ENCODE measurements around the gene SELENOW. TPM values are rescaled to one million over a fixed set of nuclear protein-coding genes. Genes with fewer than 3 reads are reported as not detected.
"Not testable (repeated sequence)": the region's sequence is repeated elsewhere in the genome, so short reads cannot be mapped to it uniquely, and the experiment has no call there.

SELENOW gene
- total RNA-seq, 1 donor from 2014 or later, result 152 TPM

DNA sequence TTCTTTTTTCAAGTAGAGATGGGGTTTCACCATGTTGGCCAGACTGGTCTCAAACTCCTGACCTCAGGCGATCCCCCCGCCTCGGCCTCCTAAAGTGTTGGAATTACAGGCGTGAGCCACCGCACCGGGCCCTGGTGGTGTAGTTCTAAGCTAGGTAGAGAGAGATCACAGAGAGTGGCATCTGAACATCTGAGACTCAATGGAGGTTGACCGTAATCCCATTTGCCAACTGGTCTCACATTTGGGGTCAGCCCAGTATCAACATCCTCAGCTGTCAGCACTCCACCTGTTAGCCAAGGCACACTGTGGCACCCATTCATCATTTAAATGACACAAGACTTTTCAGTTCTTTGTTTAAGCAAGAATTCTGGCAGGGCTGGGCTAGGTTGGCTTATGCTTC is 8.1 kb downstream of the SELENOW start:
- ATAC-seq, result no peak

DNA sequence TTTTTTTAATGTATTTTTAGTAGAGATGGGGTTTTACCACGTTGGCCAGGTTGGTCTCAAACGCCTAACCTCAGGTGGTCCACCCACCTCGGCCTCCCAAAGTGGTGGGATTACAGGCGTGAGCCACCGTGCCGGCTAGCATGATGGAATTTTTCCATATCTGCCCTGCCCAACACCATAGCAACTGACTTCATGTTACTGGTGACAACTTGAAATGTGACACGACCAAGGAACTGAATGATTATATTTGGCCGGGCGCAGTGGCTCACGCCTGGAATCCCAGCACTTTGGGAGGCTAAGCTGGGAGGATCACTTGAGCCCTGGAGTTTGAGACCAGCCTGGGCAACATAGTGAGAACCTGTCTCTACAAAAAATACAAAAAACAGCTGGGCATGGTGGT is 8.8 kb downstream of the SELENOW start:
- not testable (repeated sequence) for ATAC-seq

DNA sequence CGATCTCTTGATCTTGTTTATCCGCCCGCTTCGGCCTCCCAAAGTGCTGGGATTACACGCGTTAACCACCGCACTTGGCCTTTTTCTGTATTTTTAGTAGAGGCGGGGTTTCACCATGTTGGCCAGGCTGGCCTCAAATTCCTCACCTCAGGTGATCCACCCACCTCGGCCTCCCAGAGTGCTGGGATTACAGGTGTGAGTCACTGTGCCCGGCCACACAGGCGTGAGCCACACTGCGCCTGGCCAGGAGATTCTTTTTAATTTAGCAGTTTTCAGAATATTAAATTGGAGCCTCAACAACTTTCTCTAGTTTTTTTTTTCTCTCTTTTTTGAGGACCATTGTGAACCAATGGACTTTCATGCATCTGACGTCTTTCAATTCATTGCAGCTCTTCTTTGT is 11.3 kb downstream of the SELENOW start:
- peak; percentile 39 for ATAC-seq

DNA sequence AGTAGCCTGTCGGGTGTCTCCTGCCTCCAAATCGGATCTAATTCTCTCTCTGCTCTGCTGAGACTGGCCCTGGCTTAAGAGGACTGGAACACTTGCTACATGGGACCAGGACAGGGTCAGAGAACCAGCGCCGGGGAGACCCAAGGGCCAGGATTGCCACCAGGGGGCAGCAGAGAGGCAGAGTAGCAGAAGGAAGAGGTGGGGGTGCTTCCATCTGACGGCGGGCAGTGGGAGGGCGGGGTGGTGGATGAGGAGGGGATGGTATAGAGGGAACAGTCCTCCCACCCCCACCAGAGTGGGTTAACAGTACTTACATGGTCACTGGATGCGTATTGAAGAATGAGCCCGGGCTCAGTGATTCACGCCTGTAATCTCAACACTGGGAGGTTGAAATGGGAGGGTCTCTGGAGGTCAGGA is 11.9 kb downstream of the SELENOW start:
- peak; percentile 62 for ATAC-seq

DNA sequence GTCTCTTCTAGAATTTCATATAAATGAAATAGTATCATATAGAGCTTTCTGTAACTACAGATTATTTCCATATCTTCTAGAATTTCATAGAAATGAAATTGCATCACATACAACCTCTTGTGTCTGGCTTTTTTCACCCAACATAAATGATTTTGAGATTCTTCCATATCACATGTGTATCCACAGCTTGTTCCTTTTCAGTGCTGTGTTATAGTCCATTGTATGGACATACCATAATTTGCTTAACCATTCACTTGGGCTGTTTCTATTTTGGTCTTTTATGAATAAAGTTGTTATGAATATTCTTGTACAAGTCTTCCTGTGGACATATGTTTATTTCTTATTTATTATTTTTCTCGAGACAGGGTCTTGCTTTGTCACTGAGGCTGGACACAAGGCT is 14.1 kb downstream of the SELENOW start:
- no peak for ATAC-seq

DNA sequence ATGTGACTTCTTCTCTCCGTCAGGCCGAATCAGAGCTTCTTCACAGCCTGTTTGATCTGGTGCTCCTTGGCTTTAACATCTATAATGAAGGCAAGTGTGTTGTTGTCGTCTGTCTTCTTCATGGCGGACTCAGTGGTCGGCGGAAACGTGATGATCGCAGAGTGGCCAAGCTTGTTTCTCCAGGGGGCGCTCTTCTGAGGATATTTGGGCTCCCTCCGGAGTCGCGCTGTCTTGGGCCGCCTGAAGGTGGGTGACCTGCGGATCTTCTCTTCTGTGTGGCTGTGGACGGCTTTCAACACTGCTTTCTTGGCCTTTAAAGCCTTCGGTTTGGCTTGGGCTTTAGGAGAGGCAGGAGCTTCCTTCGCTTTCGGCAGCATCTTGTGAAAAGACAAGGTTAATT is 16.0 kb downstream of the SELENOW start:
- ATAC-seq, result no peak

DNA sequence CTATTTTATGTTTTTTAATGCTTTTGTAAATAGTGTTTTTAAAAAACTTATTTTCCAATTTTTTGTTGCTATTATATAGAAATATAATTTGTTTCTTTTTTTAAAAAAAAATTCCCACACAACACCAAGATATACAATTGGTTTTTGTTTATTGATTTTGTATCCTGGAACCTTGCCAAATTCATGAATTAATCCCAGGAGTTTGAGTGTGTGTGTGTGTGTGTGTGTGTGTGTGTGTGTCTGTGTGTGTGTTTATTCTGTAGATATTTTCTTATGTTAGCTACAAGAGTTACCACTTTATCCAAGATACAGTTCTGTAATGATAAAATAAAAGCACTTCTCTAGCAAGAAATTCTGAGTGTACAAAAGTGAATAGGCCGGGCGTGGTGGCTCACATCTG is 18.3 kb downstream of the SELENOW start:
- ATAC-seq, result no peak

DNA sequence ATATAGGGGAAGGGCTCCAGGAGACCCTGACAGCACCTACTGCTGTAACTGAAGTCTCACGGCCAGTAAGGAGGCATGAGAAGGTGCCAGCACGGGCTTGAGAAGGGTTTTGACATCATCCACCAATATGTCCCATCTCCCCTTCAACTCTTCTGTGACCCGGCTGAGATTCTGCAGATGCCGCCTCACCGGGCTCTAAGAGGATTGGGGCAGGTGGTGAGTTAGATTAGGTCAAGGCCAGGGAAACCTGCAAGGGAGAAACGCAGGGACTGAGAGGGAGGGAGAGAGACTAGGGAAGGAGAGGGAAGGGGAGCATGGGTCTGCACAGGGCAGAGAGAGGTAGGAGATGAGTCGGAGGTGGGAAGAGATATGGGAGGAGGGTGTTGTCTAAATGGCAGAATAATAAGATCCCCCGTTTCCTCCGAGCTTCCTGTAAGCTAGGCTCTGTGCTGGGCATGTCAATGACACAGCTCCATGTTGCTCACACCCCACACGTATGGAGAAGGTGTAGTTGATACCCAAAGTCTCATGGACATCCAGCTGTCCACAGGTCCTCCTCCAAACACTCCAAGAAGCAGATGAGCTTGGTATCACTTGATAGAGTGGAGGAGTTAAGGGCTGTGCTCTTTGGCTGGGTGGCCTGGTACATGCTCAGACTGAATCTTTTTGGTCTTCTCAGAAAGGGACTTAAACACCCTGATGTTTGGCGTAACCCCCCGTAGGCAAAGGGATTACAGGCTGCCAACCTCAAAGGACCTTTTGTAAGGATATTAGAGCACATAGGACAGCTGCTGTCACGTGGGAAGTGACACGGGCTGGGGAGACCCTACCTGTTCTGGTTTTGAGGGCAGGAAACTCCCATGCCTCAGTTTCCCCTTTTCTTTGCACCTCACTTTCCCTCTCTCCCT is 19.7 kb downstream of the SELENOW start:
- ATAC-seq, result no peak

DNA sequence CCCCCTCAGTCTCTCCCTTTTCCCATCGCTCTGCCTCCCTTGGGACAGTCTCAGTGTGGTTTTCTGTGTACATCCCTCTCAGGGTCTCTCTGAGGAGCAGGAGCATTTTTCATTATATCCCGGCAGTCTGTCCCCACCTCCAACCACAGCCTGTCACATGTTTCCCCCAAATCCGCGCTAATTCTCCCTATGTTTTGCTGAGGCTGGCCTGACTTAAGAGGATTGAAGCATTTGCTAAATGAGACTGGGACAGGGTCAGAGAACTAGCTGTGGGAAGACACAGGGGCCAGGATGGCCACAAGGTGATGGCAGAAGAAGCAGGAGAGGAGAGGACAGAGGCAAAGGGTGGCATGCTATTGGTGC is 20.4 kb downstream of the SELENOW start:
- no peak for ATAC-seq

DNA sequence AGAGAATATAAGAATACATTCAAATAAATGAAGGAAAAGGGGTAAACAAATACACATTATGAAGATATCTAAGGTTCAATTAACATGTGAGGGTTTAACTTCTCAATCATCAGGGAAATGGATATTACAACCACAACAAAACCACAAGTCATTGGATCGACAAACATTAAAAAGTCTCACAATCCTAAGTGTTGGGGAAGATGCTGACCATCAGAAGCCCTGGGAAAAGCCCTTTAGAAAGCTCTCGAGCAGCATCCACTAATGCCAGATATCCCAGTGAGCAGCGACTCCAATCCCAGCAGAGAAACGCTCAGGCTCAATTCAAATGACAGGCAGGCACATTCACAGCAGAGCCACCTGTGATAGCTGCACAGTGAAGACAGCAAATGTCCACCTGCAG is 22.8 kb downstream of the SELENOW start:
- no peak for ATAC-seq

DNA sequence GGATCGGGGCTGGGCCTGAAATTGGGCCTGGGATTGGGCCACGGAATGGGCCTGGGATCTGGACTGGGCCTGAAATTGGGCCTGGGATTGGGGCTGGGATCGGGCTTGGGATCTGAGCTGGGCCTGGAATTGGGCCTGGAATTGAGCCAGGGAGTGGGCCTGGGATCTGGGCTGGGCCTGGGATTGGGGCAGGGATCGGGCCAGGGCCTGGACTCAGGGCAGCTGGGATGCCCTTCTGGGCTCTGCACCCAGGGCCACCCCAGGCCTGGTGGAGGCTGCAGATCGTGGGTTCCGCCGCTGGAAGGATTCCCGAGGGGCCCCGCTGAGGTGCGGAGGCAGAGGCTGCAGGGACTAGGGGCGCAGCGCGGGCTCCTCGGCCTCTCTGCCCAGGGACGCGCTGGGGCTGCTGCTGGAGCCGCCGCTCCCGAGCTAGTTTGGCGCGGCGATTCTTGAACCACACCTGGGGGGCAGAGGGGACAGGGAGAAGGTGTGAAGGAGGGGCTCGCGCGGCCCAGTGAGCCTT is 24.1 kb downstream of the SELENOW start:
- ATAC-seq, result no peak

DNA sequence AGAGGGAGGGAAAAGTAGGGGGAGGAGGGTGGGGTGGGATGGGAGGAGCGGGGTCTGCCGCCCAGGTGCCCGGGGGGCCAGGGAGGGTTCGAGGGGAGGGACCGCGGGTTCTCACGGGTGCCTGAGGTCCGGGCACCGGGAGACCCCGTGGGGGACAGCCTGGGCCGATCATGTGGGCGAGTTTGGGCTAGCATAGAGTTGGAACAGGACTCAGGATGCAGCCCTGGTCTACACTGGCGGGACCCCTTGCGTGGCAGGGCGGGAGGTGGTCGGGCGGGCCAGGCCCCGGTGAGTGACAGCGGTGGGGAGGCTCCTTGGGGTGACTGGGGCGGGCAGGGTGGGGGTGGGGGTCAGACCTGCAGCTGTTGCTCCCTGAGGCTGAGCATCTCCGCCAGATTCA is 24.6 kb downstream of the SELENOW start:
- not testable (repeated sequence) for ATAC-seq

DNA sequence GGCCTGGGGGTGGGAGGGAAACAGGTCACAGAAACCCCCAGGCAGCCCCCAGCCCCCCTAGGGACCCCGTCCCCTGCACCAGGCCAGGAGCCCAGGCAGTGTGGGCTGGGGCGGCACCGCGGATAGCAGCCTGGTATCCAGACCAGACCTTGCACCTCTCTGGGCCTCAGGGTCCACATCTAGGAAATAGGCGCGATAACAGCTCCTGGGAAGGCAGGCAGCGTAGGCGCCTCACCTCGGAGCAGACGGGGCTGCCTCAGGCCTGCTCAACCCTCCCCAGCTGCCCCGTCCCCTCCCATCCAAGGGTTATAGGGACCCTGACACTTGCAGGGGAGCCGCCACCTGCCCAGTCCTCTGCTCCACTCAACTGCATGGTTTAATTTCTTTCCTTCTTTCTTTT is 25.2 kb downstream of the SELENOW start:
- ATAC-seq, result not testable (repeated sequence)

DNA sequence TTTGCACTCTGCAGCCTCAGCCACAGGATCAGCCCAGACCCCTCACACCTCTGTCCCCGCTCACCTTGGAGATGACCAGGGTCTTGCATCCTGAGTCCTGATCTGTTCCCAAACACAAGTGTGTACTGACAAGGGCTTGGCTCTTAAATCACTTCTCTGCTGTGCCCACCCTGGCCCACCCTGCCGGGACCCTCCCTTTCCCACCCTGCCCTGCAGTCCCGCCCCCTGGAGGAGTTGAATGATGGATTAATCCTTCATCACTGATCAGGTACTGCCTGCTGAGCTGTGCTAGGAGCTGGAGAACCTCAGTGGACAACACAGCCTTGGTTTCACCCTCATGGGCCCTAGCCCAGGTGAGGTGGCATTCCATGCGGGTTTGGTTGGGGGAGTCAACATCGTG is 25.9 kb downstream of the SELENOW start, which contains the start of gene TPRX1:
Gene TPRX1 (minus strand): TSS at position 101 of the 400 bp plus-strand sequence. CDS start 12 bp downstream, at position 89.
- peak; percentile 15 for ATAC-seq

DNA sequence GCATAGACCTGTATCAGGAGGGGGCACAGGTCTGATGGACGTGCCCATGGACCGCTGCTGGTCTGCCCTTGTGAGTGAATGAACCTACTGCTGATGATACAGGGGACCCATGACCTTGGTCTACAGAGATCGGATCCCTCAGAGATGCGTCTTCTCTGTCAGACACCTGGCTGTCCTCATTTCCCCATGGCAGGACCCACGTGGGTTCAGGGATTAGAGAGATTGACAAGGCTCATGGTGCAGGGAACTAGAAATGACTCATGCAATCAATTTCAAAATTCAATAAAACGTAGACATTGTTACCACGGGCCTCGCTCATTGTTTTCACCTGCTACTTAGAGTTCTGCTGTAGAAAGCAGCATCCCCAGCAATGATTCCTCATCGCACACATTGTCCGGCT is 26.8 kb downstream of the SELENOW start:
- no peak for ATAC-seq

DNA sequence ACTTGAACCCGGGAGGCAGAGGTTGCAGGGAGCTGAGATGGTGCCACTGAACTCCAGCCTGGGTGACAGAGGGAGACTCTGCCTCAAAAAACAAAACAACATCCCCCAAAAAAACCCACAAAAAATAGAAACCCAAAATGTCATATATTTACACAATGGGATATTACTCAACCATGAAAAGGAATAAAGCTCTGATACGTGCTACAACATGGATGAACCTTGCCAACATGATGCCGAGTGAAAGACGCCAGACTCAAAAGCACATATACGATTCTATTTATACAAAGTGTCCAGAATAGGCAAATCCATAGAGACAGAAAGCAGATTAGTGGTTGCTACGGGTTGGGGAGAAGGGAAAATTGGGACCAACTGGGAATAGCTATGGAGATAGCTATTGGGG is 27.9 kb downstream of the SELENOW start:
- no peak for ATAC-seq

DNA sequence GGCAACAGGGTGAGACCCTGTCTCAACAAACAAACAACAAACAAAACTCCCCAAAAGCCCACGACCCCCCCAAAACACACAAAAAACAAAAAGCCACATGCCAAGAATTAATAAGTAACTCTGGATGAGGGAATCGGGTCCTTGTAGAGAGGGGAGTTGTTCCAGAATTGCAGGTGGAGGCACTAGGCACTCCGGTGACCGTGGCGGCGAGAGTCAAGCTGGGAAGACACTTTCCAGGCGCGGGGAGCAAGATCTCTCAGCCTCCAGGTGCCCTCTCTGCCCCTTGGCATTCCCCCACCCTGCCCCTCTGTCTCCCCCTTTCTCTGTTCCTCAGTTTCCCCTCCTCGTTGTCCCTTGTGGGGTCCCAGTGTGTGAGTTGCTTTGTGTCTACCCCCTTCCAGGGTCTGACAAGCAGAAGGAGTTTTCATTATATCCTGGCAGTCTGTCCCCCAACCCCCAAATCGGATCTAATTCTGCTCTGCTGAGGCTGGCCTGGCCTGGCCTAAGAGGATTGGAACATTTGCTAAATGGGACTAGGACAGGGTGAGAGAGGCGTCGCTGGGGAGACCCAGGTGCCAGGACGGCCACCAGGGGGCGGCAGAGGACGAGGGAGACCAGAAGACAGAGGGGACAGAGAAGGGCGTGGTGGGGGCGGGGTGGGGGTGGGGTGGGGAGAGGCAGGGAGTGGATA is 34.9 kb downstream of the SELENOW start:
- ATAC-seq, result peak; percentile 71

DNA sequence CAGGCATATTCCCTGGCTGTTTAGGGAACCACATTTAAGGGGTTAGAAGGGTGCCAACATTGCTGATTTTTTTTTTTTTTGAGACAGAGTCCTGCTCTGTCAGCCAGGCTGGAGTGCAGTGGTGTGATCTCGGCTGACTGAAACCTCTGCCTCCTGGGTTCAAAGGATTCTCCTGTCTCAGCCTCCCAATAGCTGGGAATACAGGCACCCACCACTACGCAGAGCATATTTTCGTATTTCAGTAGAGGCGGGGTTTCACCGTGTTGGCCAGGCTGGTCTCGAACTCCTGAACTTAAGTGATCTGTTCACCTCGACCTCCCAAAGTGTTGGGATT is 35.5 kb downstream of the SELENOW start:
- no peak for ATAC-seq

DNA sequence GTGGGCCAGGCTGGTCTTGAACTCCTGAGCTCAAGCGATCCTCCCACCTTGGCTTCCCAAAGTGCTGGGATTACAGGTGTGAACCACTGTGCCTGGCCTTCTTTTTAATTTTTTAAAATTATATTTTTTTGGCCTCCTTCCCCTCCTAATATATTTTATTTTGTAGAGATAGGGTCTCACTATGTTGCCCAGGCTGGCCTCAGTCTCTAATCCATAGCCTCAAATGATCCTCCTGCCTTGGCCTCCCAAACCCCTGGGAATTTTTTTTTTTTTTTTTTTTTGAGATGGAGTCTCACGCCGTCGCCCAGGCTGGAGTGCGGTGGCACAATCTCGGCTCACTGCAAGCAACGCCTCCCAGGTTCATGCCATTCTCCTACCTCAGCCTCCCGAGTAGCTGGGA is 37.8 kb downstream of the SELENOW start:
- not testable (repeated sequence) for ATAC-seq

DNA sequence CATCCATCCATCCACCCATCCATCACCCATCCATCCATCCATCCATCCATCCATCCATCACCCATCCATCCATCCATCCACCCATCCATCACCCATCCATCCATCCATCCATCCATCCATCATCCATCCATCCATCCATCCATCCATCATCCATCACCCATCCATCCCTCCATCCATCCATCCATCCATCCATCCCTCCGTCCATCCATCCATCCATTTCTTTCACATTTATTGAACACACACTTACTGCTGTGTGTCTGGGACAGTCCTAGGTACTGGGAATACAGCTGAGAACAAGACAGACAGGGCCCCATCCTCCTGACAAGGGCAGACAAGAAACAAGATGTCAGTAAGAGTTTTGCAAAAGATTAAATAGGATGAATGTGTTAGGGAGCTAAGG is 39.7 kb downstream of the SELENOW start:
- ATAC-seq, result not testable (repeated sequence)

DNA sequence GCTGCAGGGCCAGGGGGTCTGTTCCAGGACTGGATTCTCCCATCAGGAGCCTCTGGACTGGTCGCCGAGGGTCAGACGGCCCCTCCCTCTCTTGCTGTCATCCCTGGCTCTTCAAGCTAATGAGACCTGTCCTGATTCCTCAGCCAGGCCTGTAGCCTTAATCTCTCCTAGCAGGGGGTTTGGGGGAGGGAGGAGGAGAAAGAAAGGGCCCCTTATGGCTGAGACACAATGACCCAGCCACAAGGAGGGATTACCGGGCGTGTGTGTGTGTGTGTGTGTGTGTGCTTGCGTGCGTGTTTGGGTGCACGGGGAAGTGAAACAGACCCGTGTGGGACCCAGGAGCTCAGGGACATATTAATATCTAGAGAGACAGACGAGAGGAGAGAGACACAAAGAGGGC is 41.4 kb downstream of the SELENOW start:
- no peak for ATAC-seq

DNA sequence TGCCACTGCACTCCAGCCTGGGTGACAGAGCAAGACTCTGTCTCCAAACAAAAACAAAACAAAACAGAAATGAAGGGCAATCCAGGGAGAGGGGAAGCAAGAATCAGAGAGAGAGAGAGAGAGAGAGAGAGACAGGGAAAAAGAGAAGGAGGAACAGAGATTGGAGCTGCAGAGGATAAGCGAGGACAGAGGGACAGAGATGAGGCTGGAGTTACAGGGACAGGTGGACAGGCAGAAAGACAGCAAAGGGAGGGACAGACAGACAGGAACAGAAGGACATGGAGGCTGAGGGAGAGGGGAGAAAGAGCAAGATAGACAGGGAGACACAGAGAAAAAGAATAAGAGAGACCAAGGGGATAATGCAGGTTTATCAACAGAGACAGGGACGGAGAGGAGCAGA is 41.9 kb downstream of the SELENOW start:
- ATAC-seq, result no peak

DNA sequence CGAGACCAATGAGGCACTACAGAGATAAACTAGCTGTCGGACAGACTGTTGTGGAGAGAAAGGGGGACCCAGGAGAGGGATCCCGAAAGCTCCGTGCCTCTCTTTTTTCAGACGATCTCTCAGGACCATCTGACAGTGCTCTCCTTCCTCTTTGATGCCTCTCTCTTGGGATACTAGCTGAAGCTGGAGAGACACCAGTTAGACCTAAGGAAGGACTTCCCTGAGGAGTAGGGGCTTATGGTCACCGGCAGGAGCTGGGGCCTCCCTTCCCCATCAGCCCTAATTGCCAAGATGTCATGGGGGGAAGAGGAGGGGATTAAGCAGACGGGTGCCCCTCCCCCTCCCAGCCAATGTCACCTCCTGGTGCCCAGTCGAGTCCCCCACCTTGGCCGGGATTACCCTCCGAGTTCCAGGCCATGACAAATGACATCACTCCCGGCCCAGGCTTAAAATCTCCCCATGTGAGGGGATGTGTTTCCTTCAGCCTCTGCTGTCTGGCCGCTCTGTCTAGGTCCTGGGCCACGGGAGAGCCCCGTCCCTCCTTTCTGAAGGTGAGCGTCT is 43.0 kb downstream of the SELENOW start, which contains the start of gene CRX:
Gene CRX (plus strand): TSS at position 478 of the 561 bp plus-strand sequence. CDS start 12,507 bp downstream, outside the sequence.
- ATAC-seq, result no peak

Measured in esophagus mucosa (tissue), 1 donor.